NCI-H128 (cell line): Measurements from ENCODE around the gene DNAJC1.
"Not testable (repeated sequence)": the region's sequence is repeated elsewhere in the genome, so short reads cannot be mapped to it uniquely, and the experiment has no call there.

Experiments
- DNase-seq: peaks from one replicate; lab custom pipeline; 2025; ENCODE audit not compliant: unreplicated experiment; lab: John Stamatoyannopoulos, UW

DNAJC1 gene

DNA sequence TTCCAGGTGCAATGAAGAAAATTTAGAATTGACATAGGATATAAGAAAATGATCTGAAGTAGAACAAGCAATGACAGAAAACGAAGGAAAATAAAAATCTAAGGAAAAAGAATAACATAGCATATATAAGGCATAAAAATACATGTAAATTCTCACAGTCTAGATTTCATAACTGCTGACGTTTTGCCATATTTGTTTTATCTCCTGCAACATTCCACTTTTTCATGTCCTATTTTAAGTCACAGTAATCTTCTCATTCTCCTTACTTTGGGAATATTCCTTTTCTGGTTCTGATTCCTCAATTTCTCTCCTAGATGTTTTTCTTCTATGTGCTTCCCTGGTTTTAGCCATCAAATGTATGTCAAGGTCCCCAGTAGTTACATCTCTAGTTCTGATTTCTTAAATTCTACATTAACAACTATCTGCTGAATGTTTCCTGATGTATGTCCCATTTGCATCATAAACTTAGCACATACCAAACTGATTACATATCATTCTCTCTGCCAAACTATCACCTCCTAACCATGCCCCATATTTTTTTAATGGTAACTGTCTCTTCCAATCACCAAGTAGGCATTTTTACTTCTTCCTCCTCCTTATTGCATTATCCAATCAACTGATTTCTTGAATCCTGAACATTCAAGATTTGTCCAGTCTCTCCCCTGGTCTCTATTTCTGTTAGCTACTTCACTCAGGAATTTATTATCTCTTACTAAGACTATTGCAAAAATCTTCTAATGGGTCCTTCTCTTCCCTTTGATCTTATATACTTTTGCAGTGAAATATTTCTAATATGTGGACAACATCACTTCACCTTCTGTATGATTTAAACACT, 171.3 kb downstream of the DNAJC1 start:
- DNase-seq, result no peak

DNA sequence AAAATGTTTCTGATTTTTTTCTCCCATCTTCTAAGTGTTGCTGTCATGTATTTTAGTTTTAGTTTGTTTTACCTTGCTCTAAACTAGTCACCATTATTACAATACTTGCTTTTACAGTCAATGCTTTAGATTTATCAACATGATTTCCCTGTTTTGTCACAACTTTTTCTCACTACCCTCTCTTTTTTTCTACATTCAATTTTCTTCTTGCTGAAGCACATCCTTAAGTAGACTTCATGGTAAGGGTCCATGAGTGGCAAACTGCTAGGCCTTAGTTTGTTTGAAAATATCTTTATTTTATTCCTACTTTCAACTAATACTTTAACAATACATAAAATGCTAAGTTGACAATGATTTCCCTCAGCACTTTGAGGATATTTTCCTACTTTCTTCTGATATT, 173.5 kb downstream of the DNAJC1 start:
- DNase-seq, result no peak

DNA sequence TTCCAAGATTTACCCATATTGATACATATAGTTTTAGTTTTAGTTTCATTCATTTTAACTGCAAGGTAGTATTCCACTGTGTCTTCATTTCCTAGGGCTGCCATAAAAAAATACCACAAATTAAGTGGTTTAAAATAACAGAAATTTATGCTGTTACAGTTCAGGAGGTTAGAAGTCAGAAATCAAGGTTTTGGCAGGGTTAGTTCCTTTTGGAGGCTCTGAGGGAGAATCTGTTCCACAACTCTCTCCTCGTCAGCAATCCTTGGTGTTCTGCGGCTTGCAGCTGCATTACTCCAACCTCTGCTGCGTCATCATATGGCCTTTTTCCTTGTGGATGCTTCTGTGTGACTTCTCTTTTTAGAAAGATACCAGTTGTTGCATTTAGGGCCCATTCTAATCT, 176.2 kb downstream of the DNAJC1 start:
- no peak for DNase-seq

DNA sequence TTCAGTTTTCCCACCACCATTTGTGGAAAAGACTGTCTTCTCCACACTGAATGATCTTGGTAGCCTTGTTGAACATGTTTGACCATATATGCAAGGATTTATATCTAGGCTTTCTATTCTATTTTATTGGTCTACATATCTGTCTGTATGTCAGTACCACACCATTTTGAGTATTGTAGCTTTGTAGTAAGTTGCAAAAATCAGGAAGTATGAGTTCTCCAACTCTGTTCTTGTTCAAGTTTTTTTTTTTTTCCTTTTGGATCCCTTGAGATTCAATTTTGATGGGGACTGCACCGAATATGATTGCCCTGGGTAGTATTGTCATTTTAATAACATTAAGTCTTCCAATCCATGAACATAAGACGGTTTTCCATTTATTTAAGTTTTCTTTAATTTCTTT, 176.8 kb downstream of the DNAJC1 start:
- no peak for DNase-seq

DNA sequence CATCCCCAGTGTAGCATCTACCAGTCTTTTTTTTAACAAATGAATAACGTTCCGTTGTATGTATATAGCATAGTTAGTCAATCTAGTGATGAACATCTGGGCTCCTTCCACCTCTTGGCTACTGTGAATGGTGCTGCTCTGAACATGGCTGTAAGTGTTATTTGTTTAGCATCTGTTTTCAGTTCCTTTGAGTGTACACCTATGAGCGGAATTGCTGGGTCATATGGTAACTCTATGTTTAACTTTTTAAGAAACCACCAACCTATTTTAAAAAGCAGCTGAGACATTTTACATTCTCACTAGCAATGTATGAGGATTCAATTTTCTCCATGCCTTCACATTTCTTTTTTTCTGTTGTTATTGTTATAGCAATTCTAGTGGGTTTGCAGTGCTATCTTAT, 178.2 kb downstream of the DNAJC1 start:
- DNase-seq, result no peak

DNA sequence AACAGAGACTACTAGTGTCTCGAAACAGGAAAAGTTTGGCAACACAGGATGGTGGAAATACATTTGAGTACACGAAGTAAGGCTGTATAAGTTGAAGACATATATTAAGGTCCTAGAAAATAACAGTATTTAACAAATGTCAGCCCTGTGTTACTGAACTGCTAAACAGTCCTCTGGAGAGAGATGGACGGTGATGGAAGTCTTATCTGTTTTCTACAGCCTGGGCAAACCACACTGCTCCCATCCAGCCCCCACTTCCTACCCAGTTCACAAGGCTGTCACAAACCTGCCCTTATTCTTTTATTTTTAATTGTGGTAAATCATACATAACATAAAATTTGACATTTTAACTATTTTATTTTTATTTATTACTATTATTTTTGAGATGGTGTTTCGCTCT, 179.1 kb downstream of the DNAJC1 start:
- no peak for DNase-seq

DNA sequence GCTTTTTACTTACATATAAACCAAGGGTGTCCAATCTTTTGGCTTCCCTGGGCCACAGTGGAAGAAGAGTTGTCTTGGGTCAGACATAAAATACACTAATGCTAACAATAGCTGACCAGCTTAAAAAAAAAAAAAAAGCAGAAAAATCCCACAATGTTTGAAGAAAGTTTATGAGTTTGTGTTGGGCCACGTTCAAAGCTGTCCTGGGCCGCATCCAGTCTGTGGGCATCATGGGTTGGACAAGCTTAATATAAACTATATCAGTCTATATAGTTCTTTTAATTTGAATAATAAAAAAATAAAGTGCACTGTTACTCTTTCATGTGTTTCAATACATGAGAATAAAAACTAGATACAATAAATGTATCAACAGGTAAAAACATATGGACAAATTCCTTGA, 179.9 kb downstream of the DNAJC1 start:
- DNase-seq, result no peak

DNA sequence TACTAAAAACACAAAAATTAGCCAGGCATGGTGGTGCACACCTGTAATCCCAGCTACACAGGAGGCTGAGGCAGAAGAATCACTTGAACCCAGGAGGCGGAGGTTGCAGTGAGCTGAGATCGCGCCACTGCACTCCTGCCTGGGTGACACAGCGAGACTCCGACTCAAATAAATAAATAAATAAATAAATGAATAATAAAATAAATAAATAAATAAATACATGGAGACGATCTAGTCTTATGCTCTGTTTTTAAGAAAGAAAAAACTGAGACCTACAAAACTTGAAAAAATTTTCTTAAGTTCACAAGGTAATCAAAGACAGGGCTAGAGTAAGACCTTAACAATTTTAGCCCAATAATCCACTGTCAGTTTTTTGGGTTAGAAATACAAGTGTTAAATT, 181.3 kb downstream of the DNAJC1 start:
- not testable (repeated sequence) for DNase-seq

DNA sequence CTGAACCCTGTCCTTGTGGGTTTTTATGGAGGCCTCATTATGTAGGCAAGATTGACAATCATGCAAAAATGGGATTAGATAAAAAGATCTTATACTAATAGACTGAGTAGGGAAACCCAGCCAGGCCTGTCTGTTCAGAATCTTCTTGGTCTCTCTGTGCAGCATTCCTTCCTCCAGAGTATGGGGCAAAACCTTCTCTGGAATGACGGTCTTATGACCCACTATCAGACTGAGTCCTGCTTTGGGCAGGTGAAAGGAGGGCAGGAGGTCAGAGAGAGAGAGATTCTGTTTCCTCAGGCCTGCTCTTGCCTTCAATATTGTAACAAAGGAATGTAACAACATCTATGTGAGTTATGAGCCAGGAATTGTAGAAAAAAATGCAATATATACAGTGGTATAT, 182.6 kb downstream of the DNAJC1 start:
- DNase-seq, result no peak

DNA sequence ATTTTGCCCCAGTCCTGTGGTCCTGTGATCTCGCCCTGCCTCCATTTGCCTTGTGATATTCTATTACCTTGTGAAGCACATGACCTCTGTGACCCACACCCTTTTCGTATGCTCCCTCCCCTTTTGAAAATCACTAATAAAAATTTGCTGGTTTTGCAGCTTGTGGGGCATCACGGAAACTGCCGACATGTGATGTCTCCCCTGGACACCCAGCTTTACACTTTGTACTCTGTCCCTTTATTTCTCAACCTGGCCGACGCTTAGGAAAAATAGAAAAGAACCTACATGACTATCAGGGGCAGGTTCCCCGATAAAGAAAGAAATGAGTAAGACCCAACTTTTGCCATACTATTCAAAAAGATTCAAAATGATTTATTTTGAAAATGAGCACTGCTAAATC, 185.1 kb downstream of the DNAJC1 start:
- DNase-seq, result not testable (repeated sequence)

DNA sequence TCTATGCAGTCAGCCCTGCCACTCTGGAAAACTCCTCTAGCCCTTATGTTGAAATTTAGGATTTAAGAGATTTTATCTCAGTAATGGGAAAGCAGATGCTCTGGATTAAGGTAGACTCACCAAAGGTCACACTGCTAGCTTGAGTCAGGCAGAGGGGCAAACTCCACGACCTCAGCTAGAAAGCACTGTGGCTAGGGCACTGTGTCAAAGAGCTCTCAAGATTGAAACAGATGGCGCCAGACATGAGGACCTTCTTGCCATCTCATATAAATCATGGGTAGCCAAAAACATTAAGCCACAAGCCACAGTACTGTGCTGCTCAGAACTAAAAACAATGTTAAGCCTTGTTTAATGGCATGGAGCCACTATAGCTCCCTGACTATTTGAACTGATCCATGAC, 188.7 kb downstream of the DNAJC1 start:
- DNase-seq, result no peak

DNA sequence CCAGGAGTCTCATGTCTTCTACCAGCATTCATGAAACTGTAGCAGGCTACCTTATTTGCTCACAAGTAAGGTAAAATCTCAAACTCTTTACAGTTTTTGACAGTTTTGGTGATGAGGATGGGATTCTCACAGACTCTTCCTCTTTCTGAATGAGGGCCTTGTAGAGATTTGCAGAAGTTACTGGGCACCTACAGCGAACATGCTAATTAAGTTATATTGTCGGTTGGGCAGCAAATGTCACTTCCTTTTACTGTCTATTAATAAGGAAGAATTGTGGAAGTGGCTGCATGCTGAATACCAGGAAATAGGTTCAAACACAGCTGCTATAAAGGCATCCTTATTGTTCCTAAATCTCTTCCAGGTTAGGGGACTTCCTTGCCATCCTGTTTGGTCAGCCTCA, 189.6 kb downstream of the DNAJC1 start:
- no peak for DNase-seq

DNA sequence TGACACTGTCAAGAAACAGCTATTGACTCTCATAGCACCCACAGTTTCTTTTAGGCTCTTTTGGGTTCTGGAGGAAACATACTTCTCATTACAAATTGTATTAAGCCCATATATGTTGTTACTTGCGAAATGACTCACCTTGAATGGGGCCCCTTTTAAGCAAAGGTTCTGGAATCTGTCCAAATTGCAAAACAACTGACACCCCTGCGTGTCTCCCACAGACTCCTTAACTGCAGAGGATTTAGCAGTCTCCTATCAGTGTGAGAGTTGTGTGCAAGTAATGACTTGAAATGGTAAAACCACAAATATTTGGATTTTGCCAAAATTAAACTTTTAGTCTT, 192.3 kb downstream of the DNAJC1 start:
- DNase-seq, result no peak

DNA sequence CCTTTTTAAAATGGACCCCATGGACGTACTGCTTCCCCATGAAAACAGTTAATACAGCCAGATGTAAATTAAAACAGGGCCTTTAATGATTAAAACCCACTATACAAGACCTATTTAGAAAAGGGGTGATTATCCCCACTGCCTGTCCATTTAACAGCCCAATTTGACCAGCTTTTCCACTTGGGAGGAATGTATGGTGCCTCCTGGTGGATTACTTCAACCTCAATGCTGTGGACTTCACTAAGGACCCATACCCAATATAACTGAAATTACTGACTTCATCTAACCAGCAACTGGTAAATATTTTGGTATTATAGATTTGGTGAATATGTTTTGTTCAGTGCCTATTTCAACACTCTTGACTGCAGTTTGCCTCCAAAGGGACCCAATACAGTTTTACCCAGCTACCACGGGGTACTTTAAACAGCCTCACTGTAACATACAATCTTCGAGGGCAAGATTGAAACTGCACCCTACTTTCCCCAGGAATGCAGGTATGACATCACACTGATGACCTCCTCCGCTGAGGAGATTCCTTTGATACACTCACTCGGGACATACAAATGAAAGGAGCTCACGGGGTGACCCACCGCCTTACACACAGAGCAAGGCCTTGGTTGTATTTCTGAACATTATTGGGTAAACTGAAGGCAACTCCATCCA, 192.8 kb downstream of the DNAJC1 start:
- DNase-seq, result no peak

DNA sequence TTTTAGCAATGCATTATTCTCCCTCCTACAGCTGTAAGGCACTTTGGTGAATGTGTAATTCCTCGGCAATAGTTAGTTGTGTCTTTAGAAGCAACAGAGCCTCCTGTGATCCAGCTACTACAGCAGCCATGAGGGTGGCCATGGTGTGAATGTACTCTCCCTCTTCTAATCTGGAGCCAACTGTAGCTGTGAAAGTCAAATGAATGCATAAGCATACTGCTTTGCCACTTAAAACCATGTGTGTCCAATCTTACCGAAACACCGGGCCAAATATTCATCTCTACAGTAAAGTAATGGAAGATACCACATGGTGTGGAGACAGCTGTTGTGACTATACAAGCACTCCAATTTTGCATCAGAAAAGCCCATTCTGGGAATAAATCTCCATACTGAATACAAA, 195.0 kb downstream of the DNAJC1 start:
- no peak for DNase-seq

DNA sequence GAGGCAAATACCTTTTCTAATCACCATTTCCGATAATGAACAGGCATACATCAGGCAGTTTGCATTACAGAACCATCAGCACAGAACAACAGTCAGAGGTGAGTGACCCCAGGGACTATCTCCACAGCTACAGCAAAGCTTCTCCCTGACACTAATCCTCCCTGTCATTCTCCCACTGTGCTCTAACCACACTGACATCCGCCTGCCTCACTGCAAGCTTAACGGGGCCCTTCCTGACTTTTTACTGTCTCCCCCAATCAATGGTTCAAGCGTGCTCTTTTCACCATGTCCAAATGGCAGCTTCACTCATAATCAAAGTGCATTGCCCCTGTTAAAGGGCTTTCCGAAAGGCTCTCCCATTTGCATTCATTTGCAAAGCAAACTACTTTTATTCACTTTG, 196.3 kb downstream of the DNAJC1 start:
- DNase-seq, result no peak

DNA sequence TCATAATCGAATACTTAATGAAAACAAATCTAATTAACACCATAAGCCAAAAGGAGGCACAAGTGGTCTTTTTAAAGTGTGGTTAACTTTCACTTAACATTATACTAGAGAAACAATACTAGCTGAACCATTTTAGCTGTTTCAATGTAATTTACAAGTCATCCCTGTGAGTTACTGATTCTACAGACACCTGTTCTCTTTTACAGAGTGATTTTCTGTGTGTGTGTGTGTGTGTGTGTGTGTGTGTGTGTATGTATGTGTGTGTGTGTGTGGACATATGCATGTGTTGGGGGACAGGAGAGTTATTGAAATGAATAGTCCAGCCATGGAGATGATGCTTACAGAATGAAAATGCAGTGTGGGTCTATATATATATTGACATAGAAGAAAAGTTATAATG, 200.2 kb downstream of the DNAJC1 start:
- no peak for DNase-seq

DNA sequence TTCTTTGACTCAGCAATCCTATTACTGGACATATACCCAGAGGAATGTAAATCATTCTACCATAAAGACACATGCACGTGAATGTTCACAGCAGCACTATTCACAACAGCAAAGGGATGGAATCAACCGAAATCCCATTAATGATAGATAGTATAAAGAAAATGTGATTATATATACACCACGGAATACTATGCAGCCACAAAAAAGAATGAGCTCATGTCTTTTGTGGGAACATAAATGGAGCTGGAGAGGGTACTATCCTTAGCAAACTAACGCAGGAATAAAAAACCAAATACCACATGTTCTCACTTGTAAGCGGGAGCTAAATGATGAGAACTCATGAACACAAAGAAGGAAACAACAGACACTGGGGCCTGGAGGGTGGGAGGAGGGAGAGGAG, 201.9 kb downstream of the DNAJC1 start:
- no peak for DNase-seq

DNA sequence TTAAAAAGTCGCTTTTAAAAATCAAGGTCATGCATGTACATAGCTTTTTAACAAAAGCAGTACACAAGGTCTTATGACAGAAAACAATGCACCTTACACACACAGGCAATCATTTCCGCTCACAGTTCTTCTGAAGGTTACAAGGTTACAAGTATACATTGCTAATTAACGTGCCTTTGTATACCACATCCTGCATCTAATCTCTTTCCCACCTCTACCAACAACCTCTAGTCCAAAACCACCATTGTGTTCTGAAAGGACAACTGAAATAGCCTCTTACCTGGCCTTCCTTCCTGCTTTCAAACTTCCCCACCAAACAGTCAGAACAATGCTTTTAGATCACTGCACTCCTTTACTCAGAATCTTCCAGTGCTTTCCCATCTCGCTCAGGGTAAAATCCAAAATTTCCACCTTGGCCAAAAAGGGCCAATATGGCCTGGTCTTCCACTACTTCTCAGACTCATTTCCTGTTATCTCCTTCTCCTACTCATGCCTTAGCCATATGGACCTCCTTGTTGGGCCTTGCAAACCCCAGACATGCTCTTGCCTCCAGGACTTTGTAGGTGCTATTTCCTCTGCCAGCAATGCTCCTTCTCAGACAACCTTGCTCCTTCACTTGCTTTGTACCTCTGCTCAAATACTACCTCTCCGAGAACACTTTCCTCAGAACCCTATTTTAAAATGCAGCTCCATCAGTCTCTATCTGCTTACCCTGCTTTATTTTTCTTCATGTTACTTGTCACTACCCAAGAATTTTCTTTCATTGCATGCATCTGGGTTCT, 205.4 kb downstream of the DNAJC1 start:
- DNase-seq, result no peak

DNA sequence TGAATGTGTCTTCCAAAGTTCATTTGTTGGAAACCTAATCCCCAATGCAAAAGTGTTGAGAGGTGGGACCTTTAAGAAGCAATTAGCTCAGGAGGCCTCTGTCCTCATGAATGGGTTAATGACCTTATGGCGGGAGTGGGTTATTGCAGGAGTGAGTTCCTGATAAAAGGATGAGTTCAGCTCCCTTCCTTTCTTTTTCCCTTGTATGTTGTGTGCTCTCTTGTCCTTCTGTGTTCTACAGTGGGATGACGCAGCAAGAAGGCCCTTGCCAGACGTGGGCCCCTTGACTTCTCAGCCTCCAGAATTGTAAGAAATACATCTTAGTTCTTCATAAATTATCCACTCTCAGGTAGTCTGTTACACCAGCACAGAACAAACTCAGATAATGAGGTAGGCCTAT, 206.0 kb downstream of the DNAJC1 start:
- DNase-seq, result no peak

DNA sequence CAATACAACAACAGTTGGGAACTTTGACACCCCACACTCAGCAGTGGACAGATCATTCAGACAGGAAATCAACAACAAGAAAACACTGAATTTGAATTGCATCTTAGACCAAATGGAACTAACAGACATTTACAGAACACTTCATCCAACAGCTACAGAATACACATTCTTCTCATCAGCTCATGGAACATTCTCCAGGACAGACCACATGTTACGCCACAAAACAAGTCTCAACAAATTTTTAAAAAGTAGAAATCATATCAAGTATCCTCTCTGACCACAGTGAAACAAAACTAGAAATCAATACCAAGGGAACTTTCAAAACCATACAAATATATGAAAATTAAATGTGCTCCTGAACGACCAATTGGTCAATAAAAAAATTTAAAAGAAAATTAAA, 212.3 kb downstream of the DNAJC1 start:
- DNase-seq, result no peak

DNA sequence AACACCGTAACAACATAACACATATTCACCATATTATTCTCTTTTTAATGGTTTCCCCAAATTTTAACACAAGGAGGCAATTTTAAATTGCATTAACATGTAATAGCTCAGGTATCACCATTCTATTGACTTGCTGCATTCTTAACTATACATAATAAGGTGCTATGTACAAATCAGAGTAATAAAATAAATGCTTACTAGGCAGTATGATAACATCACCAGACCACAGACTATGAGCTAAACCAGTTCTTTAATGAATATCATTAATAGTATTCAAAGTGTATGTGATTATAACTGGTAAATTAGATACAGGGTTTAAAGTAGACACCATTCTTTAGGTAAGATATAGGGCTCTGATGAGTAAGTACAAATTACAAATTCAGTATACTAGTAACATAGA, 226.6 kb downstream of the DNAJC1 start:
- no peak for DNase-seq
